CD4-positive, alpha-beta T cell treated with Interleukin-15 for 4 hours (primary cell): ENCODE results near the gene C14orf180.

Source experiments
- DNase-seq: peaks from one replicate; pipeline ENCODE4 v3.0.0-alpha.2; 2020; ENCODE audit warnings: low spot score

The C14orf180 gene

DNA sequence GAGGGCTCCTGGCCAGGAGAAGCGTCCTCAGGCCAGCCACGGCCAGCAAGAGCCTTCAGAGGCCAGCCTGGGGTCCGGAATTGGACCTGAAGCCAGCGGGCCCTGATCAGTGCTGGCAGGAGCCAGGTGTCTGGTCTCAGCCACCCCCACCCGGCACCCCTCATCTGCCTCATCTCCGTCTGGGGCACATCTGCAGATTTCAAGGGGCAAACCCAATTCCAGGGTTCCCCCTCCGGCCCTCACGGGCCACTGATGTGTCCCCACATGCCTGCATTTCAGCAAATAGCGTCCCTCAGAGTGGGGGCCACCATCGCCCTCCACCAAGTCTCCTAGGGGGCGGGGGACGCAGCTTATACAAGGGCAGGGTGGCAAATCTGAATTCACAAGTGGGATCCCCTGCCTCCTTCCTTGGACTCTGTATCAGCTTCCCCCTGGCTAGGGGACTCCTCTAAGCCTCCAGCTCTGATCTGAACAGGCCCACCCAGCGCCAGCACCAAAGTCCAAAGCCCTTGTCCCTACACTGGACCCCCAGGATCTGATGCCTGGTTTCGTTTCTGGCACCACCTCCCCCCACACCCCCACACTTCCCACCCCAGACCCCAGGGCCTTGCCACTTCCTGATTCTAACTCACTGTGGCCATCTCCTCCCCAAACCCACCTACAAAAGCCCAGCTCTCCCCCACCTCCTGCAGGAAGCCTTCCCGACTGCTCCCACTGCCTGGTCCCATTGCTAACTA lies 14.9 kb downstream of the C14orf180 start:
- no peak for DNase-seq

- no peak for DNase-seq
Observed at GRCh38 chr14:104595116-104595675, 15.6 kb downstream of the C14orf180 start.

DNA sequence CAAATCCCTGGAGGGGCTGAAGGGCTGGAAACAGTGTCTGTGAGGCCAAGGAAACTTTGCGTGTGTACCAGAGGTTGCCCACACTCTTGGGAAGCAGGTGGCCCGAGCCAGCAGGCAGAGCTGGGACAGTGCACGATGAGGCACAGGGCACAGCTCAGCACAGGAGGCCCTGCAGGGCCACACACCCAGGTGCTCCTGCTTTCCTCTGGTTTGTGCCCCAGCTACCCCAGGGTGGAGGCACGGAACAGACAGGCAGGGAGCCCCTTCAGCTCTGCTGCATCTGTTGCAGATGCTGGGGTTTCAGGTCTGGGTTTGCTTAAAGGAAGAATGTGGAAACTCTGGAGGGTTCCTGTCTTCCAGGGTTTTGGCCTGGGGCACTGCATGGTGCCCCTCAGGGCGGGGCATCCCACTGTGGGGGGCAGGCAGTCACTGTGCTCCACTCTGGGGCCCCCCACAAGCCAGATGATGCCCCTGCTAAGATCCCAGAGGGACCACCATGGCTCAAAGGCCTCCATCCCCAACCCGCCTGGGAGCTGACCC lies 16.4 kb downstream of the C14orf180 start:
- DNase-seq: no peak

GRCh38 chr14:104596451-104596918 lies 16.9 kb downstream of the C14orf180 start:
- no peak for DNase-seq

GRCh38 chr14:104596927-104597351 lies 17.4 kb downstream of the C14orf180 start:
- no peak for DNase-seq

GRCh38 chr14:104597576-104597975 lies 18.0 kb downstream of the C14orf180 start:
- no peak for DNase-seq

GRCh38 chr14:104598039-104598909 lies 18.7 kb downstream of the C14orf180 start:
- no peak for DNase-seq

DNA sequence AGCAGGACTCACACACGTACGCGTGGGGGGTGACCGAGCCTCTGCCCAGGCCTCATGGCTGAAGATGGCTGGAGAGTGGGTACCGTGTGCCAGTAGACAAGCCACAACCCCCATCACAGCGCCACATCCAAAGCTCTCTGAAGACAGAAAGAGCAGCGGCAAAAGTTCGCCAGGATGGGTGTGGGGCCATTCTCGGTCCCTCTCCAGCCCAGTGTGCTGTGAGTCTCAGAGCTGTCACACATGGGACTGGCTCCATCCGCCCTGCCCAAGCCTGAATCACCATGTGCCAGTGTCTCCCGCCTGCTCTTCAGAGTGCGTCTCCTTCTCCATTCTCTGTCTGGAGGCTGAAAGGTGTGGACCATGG lies 19.3 kb downstream of the C14orf180 start:
- no peak for DNase-seq

DNA sequence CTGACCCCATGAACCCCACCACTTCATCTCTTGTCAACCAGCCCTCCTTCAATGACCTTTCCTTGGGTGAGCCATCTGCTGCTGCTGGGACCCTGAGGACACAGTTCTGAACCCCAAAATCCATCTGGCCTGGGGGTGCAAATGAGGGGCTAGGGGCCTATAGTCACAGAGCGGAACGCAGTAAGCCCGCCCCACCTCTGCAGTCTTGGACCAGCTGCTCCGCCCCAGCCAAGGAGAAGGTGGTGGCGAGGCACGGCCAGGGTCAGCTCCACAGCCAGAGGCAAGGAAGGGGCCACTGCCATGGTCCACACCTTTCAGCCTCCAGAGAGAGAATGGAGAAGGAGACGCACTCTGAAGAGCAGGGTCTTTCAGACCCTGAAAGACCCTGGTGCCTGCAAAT lies 19.9 kb downstream of the C14orf180 start:
- DNase-seq: no peak

- no peak for DNase-seq
Observed at GRCh38 chr14:104600141-104600643, 20.6 kb downstream of the C14orf180 start.

GRCh38 chr14:104600805-104601204 lies 21.2 kb downstream of the C14orf180 start:
- DNase-seq: no peak

GRCh38 chr14:104601786-104602185 lies 22.2 kb downstream of the C14orf180 start:
- DNase-seq: no peak

DNA sequence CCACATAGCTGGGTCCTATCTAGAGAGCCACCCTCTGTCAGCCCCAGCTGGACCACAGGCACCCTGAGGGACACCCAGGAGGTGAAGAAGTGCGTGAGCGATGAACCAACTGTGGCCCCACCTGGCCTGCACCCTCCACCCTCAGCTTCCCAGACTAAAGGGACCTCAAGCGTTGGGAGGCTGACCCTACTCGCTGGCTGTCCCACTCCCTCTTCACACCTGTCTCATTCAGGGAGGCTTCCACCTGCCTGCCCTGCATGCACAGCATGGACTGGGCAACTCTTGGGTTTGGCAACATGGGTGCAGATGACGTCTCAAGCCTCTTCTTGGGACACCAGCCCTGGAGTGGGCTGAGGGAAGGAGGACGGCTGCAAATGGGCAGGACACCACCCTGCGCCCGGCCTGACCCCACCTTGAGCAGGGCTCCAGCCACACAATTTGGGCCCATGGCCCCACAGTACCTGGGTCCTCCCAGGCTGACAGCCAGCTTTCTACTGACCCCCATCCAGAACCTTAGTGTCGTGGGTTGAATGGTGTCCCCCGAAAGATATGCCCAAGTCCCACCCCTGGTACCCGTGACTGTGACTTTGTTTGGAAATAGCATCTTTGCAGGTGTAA lies 22.9 kb downstream of the C14orf180 start:
- DNase-seq: no peak

DNA sequence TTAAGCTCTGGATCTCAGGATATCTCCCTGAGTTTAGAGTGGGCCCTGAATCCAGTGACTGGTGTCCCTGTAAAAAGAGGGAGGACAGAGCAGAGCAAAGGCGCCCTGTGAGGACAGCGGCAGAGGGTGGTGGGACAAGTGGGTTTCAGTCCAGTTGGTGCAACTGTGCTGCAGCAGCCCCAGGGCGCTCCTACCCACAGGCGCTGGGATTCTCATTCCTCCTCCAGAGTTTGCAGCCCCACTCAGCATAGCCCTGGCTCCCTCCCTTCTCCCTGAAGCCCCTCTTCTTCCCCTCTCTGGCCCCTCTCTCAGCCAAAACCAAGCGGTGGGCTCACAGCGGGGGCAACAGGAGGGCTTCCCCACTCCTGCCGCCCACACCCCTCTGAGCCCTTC lies 23.4 kb downstream of the C14orf180 start:
- DNase-seq: no peak

GRCh38 chr14:104603711-104604401 lies 24.3 kb downstream of the C14orf180 start:
- no peak for DNase-seq

DNA sequence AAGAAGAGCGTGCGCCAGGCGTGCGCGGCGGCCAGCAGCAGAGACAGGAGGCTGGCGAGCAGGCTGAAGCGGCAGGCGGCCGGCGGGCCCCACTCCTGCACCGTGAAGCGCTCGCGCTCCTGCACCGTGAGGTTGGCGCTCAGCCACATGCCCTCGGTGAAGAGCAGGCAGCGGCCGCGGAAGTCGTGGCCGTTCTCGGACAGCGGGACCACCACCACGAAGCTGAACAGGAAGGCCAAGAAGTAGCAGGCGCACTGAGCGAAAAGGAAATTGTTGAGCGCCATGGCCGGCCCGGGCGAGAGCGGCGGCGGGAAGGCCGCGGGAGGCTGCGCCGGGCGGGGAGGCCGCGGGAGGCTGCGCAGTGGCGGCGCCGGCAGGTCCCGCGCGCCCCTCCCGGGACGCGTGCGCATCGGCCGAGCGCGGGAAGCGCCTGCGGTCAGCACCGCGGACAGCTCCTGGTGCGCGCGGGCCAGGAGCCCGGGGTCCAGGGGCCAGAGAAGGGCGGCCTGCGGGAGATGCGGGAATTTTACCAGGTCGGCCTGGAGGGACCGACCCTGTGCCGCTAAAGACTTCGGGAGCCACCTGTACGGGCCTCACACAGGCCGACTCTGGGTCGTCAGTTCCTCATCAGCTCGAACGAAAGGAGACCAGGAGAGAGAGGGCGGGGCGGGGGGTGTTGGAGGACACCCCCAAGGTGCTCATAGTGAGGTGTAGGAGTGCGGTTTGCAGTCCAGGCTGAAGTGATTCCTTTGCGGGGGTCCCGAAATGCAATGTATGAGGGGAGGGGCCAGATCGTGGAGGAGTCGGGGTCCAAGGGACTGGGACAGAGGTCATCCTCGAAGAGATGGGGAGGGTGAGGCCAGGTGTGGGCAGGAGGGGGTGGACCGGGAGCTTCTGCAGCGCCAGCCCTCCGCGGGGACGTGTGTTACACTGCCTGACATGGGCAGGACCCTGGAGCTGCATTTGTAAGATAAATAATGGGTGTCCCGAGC lies 25.2 kb downstream of the C14orf180 start, which contains the start of gene TMEM179:
TMEM179 (minus strand) TSS at position 315 of the 992 bp plus-strand sequence; CDS start at position 284, 31 bp downstream.
- DNase-seq: no peak

DNA sequence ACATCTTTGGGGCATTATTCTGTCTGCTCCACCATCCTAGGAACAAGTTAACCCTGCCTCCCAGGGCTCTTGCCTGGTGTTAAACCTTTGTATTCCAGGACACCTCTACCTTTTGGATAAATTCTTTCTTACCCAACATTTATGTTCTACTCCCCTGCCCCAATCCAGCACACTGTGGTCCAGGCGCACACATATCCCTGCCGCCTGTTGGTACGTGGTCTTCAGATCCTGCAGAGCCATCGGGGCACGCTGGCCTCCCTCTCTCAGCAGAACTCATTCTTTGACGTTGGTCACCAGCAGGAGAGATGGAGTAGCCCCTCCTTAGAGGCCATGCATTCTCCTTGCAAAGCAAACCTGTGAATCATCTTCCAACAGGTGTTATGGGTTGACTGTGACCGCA lies 30.1 kb downstream of the C14orf180 start:
- DNase-seq: no peak

GRCh38 chr14:104610749-104611310 lies 31.3 kb downstream of the C14orf180 start:
- DNase-seq: no peak

DNA sequence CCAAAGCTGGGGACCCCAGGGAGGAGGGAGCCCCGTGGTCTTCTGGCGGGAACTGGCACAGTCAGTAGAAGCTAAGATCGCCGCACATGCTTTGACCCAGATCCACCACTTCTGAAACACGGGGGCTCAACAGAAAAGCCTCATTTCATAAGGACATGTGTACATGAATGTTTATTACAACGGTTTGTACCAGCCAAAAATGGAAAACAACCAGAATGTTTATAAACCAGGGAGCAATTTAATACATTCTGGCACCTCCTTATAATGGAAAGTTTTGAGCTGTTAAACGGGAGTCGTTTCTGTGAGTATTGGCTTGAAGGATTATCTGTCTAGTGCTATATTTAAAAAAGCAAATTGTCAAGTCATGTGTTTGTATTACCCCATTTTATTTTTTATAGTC lies 32.3 kb downstream of the C14orf180 start:
- DNase-seq: no peak
